Measurements from ENCODE around the gene LRRC51.
A peak's percentile ranks its signal among the peaks of the same experiment; 100 is the strongest.

The LRRC51 gene

GRCh38 chr11:72111300-72112142 lies 30.9 kb downstream of the LRRC51 start:
- no peak for TF ChIP-seq CTCF (conservative IDR thresholded peaks at IDR 0.05; ENCODE audit: low read depth, low read length)
- H3K4me3 ChIP-seq (ENCODE audit: low read length), result peak overlapping the region; percentile 89
- no peak for DNase-seq (ENCODE audit: low read depth)

- DNase-seq (ENCODE audit: low read depth), result peak; percentile 99
- TF ChIP-seq CTCF (conservative IDR thresholded peaks at IDR 0.05; ENCODE audit: low read depth, low read length), result no peak
- H3K4me3 ChIP-seq (ENCODE audit: low read length), result peak within 1 kb of the TSS; percentile 89
Observed at GRCh38 chr11:72112143-72112977, 31.7 kb downstream of the LRRC51 start, which contains the start of gene ANAPC15. TSS of gene ANAPC15 (minus strand) at chr11:72112695. CDS start at chr11:72111276, 1,419 bp downstream.

- no peak for TF ChIP-seq CTCF (conservative IDR thresholded peaks at IDR 0.05; ENCODE audit: low read depth, low read length)
- no peak for DNase-seq (ENCODE audit: low read depth)
- peak overlapping the region; percentile 89 for H3K4me3 ChIP-seq (ENCODE audit: low read length)
Observed at GRCh38 chr11:72112978-72113808, 32.5 kb downstream of the LRRC51 start.

- no peak for TF ChIP-seq CTCF (conservative IDR thresholded peaks at IDR 0.05; ENCODE audit: low read depth, low read length)
Observed at GRCh38 chr11:72114570-72114969, 33.9 kb downstream of the LRRC51 start.

GRCh38 chr11:72116019-72116755 lies 35.5 kb downstream of the LRRC51 start:
- TF ChIP-seq CTCF (conservative IDR thresholded peaks at IDR 0.05; ENCODE audit: low read depth, low read length), result no peak
- no peak overlapping the region for H3K4me3 ChIP-seq (ENCODE audit: low read length)
- DNase-seq (ENCODE audit: low read depth), result no peak

More at GRCh38 chr11:72114570-72114969, 33.9 kb downstream of the LRRC51 start:
- no peak for DNase-seq (ENCODE audit: low read depth)
- H3K4me3 ChIP-seq (ENCODE audit: low read length), result no peak overlapping the region

GRCh38 chr11:72119198-72119597 lies 38.5 kb downstream of the LRRC51 start:
- no peak for DNase-seq (ENCODE audit: low read depth)
- H3K4me3 ChIP-seq (ENCODE audit: low read length), result no peak overlapping the region
- TF ChIP-seq CTCF (conservative IDR thresholded peaks at IDR 0.05; ENCODE audit: low read depth, low read length), result no peak

All from retinal pigment epithelial cell (primary cell).